ENCODE results near the gene UPB1. TPM values are rescaled to one million over a fixed set of nuclear protein-coding genes. Genes with fewer than 3 reads are reported as not detected.

UPB1 gene
- total RNA-seq, 1 experiment from 2014 or later = 0.09 TPM

- TF ChIP-seq, protein P1, sequence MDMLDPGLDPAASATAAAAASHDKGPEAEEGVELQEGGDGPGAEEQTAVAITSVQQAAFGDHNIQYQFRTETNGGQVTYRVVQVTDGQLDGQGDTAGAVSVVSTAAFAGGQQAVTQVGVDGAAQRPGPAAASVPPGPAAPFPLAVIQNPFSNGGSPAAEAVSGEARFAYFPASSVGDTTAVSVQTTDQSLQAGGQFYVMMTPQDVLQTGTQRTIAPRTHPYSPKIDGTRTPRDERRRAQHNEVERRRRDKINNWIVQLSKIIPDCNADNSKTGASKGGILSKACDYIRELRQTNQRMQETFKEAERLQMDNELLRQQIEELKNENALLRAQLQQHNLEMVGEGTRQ (CRISPR knock-in tag; IDR thresholded peaks at IDR 0.05) = no peak
- TF ChIP-seq NFYB (CRISPR knock-in tag; conservative IDR thresholded peaks at IDR 0.05; ENCODE audit: low read depth) (no peak), E2F4 (CRISPR knock-in tag; IDR thresholded peaks at IDR 0.05; ENCODE audit: borderline replicate concordance, low read depth) (no peak)
- TF ChIP-seq, protein P2, sequence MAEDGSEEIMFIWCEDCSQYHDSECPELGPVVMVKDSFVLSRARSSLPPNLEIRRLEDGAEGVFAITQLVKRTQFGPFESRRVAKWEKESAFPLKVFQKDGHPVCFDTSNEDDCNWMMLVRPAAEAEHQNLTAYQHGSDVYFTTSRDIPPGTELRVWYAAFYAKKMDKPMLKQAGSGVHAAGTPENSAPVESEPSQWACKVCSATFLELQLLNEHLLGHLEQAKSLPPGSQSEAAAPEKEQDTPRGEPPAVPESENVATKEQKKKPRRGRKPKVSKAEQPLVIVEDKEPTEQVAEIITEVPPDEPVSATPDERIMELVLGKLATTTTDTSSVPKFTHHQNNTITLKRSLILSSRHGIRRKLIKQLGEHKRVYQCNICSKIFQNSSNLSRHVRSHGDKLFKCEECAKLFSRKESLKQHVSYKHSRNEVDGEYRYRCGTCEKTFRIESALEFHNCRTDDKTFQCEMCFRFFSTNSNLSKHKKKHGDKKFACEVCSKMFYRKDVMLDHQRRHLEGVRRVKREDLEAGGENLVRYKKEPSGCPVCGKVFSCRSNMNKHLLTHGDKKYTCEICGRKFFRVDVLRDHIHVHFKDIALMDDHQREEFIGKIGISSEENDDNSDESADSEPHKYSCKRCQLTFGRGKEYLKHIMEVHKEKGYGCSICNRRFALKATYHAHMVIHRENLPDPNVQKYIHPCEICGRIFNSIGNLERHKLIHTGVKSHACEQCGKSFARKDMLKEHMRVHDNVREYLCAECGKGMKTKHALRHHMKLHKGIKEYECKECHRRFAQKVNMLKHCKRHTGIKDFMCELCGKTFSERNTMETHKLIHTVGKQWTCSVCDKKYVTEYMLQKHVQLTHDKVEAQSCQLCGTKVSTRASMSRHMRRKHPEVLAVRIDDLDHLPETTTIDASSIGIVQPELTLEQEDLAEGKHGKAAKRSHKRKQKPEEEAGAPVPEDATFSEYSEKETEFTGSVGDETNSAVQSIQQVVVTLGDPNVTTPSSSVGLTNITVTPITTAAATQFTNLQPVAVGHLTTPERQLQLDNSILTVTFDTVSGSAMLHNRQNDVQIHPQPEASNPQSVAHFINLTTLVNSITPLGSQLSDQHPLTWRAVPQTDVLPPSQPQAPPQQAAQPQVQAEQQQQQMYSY (CRISPR knock-in tag; IDR thresholded peaks at IDR 0.05) = no peak
These were observed 71.9 kb downstream of the UPB1 start (continued) for GRCh38 chr22:24566899-24567511.

- ATAC-seq (no peak), DNase-seq (ENCODE audit: low spot score) (no peak)
- CTCF ChIA-PET = interaction anchor here (0.7 kb wide), 1 partner anchor 145 kb away, joined by 5 read pairs; no protein-coding TSS in a partner anchor
- H3K36me3 Mint-ChIP-seq = peaks cover 57% of the 10 kb centered on the region
- no peaks in the 10 kb centered on the region for H3K27me3 Mint-ChIP-seq (ENCODE audit: low read depth)
- POLR2A ChIA-PET = no interaction called here
- no peaks in the 10 kb centered on the region for H3K9me3 Mint-ChIP-seq
- no peak overlapping the region for H3K4me3 Mint-ChIP-seq
- no peak for TF ChIP-seq ZNF121 (CRISPR knock-in tag; IDR thresholded peaks at IDR 0.05)
- TF ChIP-seq ZSCAN18 (CRISPR knock-in tag; IDR thresholded peaks at IDR 0.05) = no peak
- H3K27ac Mint-ChIP-seq = no peak overlapping the region
- no peaks in the 10 kb centered on the region for H3K4me1 Mint-ChIP-seq
These were observed 72.5 kb downstream of the UPB1 start for GRCh38 chr22:24567668-24568067.

DNA sequence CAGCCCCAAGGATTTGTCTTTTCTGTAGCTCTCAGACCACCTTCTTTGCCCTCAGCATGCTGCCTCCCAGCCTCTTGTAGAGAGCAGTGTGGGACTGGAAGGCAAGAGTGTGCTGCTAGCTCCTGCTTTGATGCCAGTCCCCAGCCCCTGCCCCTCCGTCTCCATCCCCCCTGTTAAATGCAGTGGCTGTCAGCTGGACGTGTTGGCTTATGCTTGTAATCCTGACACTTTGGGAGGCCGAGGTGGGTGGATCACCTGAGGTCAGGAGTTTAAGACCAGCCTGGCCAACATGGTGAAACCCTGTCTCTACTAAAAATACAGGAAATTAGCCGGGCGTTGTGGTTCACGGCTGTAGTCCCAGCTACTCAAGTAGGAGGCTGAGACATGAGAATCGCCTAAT lies 76.1 kb downstream of the UPB1 start:
- H3K27me3 Mint-ChIP-seq (ENCODE audit: low read depth) = no peaks in the 10 kb centered on the region
- no peak overlapping the region for H3K4me3 Mint-ChIP-seq
- POLR2A ChIA-PET = interaction anchor here (0.6 kb wide), 1 partner anchor 35 kb away, joined by 5 read pairs; no protein-coding TSS in a partner anchor
- no peak overlapping the region for H3K27ac Mint-ChIP-seq
- ATAC-seq (no peak), DNase-seq (ENCODE audit: low spot score) (no peak)
- CTCF ChIA-PET = interaction anchor here (0.6 kb wide), 1 partner anchor 48 kb away, joined by 4 read pairs; no protein-coding TSS in a partner anchor
- peaks cover 73% of the 10 kb centered on the region for H3K36me3 Mint-ChIP-seq
- no peaks in the 10 kb centered on the region for H3K4me1 Mint-ChIP-seq
- no peaks in the 10 kb centered on the region for H3K9me3 Mint-ChIP-seq
- TF ChIP-seq E2F5 (CRISPR knock-in tag; IDR thresholded peaks at IDR 0.05) = no peak
- TF ChIP-seq, protein P3, sequence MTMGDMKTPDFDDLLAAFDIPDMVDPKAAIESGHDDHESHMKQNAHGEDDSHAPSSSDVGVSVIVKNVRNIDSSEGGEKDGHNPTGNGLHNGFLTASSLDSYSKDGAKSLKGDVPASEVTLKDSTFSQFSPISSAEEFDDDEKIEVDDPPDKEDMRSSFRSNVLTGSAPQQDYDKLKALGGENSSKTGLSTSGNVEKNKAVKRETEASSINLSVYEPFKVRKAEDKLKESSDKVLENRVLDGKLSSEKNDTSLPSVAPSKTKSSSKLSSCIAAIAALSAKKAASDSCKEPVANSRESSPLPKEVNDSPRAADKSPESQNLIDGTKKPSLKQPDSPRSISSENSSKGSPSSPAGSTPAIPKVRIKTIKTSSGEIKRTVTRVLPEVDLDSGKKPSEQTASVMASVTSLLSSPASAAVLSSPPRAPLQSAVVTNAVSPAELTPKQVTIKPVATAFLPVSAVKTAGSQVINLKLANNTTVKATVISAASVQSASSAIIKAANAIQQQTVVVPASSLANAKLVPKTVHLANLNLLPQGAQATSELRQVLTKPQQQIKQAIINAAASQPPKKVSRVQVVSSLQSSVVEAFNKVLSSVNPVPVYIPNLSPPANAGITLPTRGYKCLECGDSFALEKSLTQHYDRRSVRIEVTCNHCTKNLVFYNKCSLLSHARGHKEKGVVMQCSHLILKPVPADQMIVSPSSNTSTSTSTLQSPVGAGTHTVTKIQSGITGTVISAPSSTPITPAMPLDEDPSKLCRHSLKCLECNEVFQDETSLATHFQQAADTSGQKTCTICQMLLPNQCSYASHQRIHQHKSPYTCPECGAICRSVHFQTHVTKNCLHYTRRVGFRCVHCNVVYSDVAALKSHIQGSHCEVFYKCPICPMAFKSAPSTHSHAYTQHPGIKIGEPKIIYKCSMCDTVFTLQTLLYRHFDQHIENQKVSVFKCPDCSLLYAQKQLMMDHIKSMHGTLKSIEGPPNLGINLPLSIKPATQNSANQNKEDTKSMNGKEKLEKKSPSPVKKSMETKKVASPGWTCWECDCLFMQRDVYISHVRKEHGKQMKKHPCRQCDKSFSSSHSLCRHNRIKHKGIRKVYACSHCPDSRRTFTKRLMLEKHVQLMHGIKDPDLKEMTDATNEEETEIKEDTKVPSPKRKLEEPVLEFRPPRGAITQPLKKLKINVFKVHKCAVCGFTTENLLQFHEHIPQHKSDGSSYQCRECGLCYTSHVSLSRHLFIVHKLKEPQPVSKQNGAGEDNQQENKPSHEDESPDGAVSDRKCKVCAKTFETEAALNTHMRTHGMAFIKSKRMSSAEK (CRISPR knock-in tag; IDR thresholded peaks at IDR 0.05; ENCODE audit: borderline replicate concordance) = no peak
- TF ChIP-seq OVOL2 (CRISPR knock-in tag; IDR thresholded peaks at IDR 0.05; ENCODE audit: borderline replicate concordance) = no peak
- no peak for TF ChIP-seq ZNF219 (CRISPR knock-in tag; IDR thresholded peaks at IDR 0.05; ENCODE audit: borderline replicate concordance)
- TF ChIP-seq, protein P4, sequence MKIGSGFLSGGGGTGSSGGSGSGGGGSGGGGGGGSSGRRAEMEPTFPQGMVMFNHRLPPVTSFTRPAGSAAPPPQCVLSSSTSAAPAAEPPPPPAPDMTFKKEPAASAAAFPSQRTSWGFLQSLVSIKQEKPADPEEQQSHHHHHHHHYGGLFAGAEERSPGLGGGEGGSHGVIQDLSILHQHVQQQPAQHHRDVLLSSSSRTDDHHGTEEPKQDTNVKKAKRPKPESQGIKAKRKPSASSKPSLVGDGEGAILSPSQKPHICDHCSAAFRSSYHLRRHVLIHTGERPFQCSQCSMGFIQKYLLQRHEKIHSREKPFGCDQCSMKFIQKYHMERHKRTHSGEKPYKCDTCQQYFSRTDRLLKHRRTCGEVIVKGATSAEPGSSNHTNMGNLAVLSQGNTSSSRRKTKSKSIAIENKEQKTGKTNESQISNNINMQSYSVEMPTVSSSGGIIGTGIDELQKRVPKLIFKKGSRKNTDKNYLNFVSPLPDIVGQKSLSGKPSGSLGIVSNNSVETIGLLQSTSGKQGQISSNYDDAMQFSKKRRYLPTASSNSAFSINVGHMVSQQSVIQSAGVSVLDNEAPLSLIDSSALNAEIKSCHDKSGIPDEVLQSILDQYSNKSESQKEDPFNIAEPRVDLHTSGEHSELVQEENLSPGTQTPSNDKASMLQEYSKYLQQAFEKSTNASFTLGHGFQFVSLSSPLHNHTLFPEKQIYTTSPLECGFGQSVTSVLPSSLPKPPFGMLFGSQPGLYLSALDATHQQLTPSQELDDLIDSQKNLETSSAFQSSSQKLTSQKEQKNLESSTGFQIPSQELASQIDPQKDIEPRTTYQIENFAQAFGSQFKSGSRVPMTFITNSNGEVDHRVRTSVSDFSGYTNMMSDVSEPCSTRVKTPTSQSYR (CRISPR knock-in tag; IDR thresholded peaks at IDR 0.05) = no peak
- no peak for TF ChIP-seq PRRX2 (CRISPR knock-in tag; IDR thresholded peaks at IDR 0.05)
- no peak for TF ChIP-seq TP53 (CRISPR knock-in tag; IDR thresholded peaks at IDR 0.05)
- TF ChIP-seq KAT7 (CRISPR knock-in tag; IDR thresholded peaks at IDR 0.05; ENCODE audit: borderline replicate concordance) = no peak
- TF ChIP-seq HMGA2 (CRISPR knock-in tag; IDR thresholded peaks at IDR 0.05) = no peak
- TF ChIP-seq CBFB (CRISPR knock-in tag; IDR thresholded peaks at IDR 0.05; ENCODE audit: low read depth) = no peak
- TF ChIP-seq ESRRA (CRISPR knock-in tag; IDR thresholded peaks at IDR 0.05; ENCODE audit: borderline replicate concordance) = no peak

Data from WTC11 (cell line).